NCI-H146 (cell line): ENCODE data around the gene CMTR1.

Experiments
- DNase-seq: peaks from one replicate; lab custom pipeline; 2025; lab: John Stamatoyannopoulos, UW

The CMTR1 gene

GRCh38 chr6:37479266-37479854, 46.3 kb downstream of the CMTR1 start:
- no peak for DNase-seq

GRCh38 chr6:37480118-37480736, 47.2 kb downstream of the CMTR1 start:
- no peak for DNase-seq

GRCh38 chr6:37480951-37481534, 48.0 kb downstream of the CMTR1 start:
- no peak for DNase-seq

GRCh38 chr6:37481711-37482605, 48.9 kb downstream of the CMTR1 start:
- no peak for DNase-seq

- no peak for DNase-seq
Measured at GRCh38 chr6:37482606-37483251, 49.7 kb downstream of the CMTR1 start.

GRCh38 chr6:37483252-37483901, 50.4 kb downstream of the CMTR1 start:
- no peak for DNase-seq

- DNase-seq, result peak; percentile 49
Measured at GRCh38 chr6:37483917-37484785, 51.1 kb downstream of the CMTR1 start.

GRCh38 chr6:37484786-37485170, 51.8 kb downstream of the CMTR1 start:
- DNase-seq, result no peak

- DNase-seq, result no peak
Measured at GRCh38 chr6:37485291-37485702, 52.3 kb downstream of the CMTR1 start.

GRCh38 chr6:37486121-37486839, 53.3 kb downstream of the CMTR1 start:
- no peak for DNase-seq

- DNase-seq, result no peak
Measured at GRCh38 chr6:37487591-37488380, 54.8 kb downstream of the CMTR1 start.

- no peak for DNase-seq
Measured at GRCh38 chr6:37488476-37488875, 55.5 kb downstream of the CMTR1 start.

- DNase-seq, result peak; percentile 26
Measured at GRCh38 chr6:37489697-37490336, 56.8 kb downstream of the CMTR1 start.

GRCh38 chr6:37490536-37491170, 57.6 kb downstream of the CMTR1 start:
- DNase-seq, result no peak

- no peak for DNase-seq
Measured at GRCh38 chr6:37491171-37491829, 58.3 kb downstream of the CMTR1 start.

- no peak for DNase-seq
Measured at GRCh38 chr6:37491830-37492208, 58.8 kb downstream of the CMTR1 start.

- no peak for DNase-seq
Measured at GRCh38 chr6:37492236-37492972, 59.4 kb downstream of the CMTR1 start.
